Fibroblast of villous mesenchyme (primary cell): ENCODE results near the gene GLIS1. TPM values are rescaled to one million over a fixed set of nuclear protein-coding genes. Genes with fewer than 3 reads are reported as not detected.

ENCODE experiments used
- DNase-seq: peaks from one replicate; pipeline ENCODE4 v3.0.0-alpha.2; 2010; ENCODE audit warnings: low read depth
- H3K4me3 ChIP-seq: 2 replicates; pipeline ENCODE4 v1.5.1; 2011; ENCODE audit warnings: low read depth, mild to moderate bottlenecking, low read length
- total RNA-seq: library from RNA; depleted of rRNA; stranded (reverse); fragments of >200 nt; gene quantifications from 2 replicates; pipeline ENCODE4 v1.2.3, GENCODE V29; 2012
- TF ChIP-seq, protein P1 (sequence below): IDR thresholded peaks from 2 replicates; pipeline ENCODE4 v1.5.1; 2012; ENCODE audit warnings: low read depth, mild to moderate bottlenecking, low read length; ENCODE audit not compliant: insufficient read depth

Gene GLIS1
- total RNA-seq, 1 donor, result 0.43 TPM

DNA sequence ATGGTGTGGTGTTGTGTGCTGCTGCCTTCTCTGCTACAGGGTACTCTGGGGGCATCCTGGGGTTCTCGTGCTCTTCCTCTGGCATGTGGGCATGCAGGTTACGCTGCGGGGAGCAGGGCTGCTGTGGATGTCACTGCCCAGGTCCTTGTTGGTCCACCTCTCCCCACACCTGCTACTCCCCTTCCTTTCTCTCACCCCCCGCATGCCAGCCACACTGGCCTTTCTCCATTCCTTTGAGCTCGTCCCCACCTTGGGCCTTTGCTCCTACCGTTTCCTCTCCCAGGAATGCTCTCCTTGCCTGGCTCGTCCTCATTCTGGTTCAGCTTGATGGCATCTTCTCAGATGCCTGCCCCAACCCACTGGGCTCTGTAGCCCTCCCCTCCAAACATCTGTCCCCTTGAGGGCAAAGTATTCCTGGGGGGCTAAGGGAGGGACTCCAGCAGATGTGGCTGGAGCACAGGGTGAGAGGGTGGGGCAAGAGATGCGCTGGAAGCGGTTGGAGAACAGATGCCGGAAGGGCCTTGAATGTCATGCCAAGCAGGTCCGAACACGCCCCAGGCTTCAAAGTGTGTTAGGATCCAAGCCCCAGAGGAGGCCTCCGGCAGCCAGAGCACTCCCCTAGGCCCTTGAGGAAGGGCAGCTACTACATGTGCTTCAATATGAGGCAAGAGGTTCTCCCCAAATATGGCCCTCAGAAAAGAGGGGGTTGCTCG lies 256.4 kb downstream of the GLIS1 start:
- no peak for DNase-seq
- no peak overlapping the region for H3K4me3 ChIP-seq
- TF ChIP-seq, protein P1, sequence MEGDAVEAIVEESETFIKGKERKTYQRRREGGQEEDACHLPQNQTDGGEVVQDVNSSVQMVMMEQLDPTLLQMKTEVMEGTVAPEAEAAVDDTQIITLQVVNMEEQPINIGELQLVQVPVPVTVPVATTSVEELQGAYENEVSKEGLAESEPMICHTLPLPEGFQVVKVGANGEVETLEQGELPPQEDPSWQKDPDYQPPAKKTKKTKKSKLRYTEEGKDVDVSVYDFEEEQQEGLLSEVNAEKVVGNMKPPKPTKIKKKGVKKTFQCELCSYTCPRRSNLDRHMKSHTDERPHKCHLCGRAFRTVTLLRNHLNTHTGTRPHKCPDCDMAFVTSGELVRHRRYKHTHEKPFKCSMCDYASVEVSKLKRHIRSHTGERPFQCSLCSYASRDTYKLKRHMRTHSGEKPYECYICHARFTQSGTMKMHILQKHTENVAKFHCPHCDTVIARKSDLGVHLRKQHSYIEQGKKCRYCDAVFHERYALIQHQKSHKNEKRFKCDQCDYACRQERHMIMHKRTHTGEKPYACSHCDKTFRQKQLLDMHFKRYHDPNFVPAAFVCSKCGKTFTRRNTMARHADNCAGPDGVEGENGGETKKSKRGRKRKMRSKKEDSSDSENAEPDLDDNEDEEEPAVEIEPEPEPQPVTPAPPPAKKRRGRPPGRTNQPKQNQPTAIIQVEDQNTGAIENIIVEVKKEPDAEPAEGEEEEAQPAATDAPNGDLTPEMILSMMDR, result no peak

DNA sequence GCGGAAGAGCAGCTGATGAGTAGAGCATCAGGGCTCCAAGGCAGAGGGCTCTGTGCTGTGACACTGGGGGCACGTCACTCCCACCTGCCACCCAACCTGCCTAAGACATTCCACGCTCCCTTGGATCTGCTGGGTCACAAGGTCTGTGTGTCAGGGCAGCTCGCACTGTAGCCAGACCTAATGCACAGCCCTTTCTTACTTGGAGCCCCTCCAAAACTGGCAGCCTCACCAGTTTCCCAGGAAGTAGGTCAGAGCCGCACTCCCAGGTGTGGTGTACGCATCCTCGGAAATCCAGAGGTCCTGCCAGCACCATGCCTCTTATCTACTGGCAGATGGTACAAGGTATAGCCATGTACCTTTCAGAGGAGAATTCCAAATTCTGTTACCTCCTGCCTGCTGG lies 257.5 kb downstream of the GLIS1 start:
- TF ChIP-seq, protein P1, result no peak
- no peak overlapping the region for H3K4me3 ChIP-seq
- no peak for DNase-seq

DNA sequence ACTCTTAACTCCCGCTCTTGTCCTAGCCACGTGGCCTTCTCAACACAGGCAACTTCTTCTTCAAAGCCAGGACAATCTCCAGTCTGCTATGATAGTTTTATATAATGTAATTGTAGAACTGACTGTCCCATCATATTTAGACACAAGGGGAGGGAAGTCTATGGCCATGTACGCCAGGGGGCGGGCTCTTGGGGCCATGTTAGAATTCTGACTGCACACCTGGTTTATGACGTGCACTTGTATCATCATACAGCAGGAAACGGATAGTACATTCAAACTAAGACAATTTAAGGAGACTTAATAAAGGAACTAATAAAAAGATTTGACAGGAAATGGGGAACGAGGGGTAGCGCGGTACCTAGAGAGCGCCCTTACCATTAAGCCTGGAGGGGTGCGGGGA lies 258.3 kb downstream of the GLIS1 start:
- TF ChIP-seq, protein P1, result no peak
- no peak overlapping the region for H3K4me3 ChIP-seq
- DNase-seq, result no peak

DNA sequence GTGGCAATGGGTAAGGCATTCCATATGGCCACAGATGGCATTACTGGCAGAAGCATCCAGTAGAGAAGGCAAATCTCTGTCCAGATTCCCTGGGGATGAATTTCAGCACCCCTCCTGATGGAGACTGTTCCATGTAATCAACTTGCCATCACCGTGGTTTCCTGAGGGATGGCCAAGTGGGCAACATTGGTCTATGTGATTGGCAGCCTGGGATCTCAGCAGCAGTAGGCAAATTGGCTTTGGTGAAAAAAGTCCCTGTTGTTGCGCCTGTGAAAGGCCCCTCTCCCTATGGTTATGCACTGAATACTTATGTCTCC lies 260.5 kb downstream of the GLIS1 start:
- TF ChIP-seq, protein P1, result no peak
- no peak overlapping the region for H3K4me3 ChIP-seq

DNA sequence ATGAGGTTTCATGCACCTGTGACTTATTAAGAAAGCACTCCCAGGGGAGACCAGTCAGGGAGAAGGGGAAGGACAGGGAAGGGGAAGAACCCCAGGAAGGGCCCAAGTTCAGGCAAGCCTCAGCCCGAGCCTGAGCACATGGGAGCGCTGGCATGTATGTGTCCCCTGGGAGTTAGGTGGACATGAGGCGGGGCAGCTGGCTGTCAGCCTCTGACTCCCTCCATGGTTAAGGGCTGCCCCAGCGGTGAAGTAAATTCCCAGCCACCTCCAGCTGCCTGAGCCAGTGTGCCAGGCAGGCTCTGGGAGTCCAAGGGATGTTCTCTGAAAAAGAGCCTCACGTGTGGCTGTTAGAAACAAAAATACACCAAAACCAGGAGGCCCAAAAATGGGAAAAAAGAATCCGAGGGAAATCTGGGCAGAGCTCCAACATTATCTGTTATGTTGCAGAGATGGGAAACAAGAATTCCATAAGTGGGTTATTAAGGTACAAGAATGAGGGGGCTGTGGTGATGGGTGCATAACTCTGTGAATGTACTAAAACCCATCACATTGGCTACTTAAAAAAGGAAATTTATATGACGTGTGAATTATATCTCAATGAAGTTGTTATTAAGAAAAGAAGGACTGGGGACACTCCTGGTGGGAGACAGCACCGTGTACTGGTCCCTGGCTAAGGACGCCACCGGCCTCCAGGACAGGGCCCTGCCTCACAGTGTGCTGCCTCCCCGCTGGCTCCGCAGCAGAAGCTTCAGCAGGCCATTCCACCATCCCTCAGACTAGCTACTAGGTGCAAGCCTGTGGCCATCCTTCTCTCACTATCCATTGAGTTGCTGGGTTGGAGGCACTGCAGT lies 261.1 kb downstream of the GLIS1 start:
- TF ChIP-seq, protein P1, result no peak
- peak; percentile 11 for DNase-seq
- H3K4me3 ChIP-seq, result no peak overlapping the region

More for the DNA sequence above, 260.5 kb downstream of the GLIS1 start:
- DNase-seq, result no peak

DNA sequence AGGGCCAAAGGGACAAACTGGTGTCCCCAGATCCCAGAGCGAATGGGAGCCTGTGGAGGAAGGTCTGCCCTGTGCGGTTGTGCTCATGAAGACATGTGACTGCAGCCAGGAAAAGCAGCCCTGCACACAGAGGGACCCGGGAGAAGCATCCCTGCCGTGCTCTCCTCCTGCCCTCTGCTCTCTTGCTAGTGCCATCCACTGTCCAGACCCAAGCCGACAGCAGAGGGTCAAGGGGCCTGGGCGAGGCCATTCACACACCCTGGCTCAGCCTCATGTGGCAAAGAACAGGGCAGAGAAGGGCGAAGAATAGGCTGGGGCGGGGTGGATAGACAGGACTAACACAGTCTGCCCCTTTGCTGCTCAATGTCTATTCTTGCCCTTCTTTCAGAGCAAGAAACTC lies 262.4 kb downstream of the GLIS1 start:
- no peak for DNase-seq
- TF ChIP-seq, protein P1, result no peak
- H3K4me3 ChIP-seq, result no peak overlapping the region
